Esophagus mucosa (tissue), 1 donor: ENCODE measurements around the gene C17orf50. TPM values are rescaled to one million over a fixed set of nuclear protein-coding genes. Genes with fewer than 3 reads are reported as not detected.

Source experiments
- ATAC-seq: fragments of 200-7000 bp; cut with Tn5 transposase; one replicate; pipeline ENCODE4 v1.9.1; 2020
- total RNA-seq: library from RNA; stranded (reverse); gene quantifications from one replicate; pipeline ENCODE4 v1.2.4, GENCODE V29; 2023
- donor health status: DM: yes; HTN: yes; CAD: no.

The C17orf50 gene
- total RNA-seq, 1 donor from 2014 or later: not detected

GRCh38 chr17:35788477-35789368 lies 28.0 kb downstream of the C17orf50 start:
- ATAC-seq: peak; percentile 75

- ATAC-seq: no peak
Observed at GRCh38 chr17:35790841-35791240, 30.2 kb downstream of the C17orf50 start.

- ATAC-seq: no peak
Observed at GRCh38 chr17:35791681-35792350, 31.1 kb downstream of the C17orf50 start.

- ATAC-seq: no peak
Observed at GRCh38 chr17:35793257-35793656, 32.6 kb downstream of the C17orf50 start.

- peak; percentile 78 for ATAC-seq
Observed at GRCh38 chr17:35795007-35795870, 34.6 kb downstream of the C17orf50 start, which contains the start of gene MMP28. TSS of gene MMP28 (minus strand) at chr17:35795641. CDS start at chr17:35795377, 264 bp downstream.

GRCh38 chr17:35795871-35796265 lies 35.2 kb downstream of the C17orf50 start:
- no peak for ATAC-seq

- ATAC-seq: no peak
Observed at GRCh38 chr17:35796942-35797341, 36.3 kb downstream of the C17orf50 start.

DNA sequence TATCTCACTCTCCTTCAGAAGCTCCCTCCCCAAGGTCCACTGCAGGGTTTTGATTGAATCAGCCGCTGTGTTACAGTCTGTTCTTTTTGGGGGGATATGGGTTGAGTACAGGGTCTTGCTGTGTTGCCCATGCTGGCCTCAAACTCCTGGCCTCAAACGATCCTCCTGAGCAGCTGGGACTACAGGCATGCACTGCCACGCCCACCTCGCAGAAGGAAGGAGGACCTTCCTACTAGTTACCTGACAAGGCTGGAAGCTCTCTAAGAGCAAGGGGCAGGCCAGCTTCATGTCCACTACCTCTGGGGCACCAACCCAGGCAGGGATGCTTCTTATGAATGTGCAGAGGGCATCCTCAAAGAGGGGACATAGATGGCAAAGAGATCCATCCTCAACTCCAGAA lies 36.7 kb downstream of the C17orf50 start:
- no peak for ATAC-seq

DNA sequence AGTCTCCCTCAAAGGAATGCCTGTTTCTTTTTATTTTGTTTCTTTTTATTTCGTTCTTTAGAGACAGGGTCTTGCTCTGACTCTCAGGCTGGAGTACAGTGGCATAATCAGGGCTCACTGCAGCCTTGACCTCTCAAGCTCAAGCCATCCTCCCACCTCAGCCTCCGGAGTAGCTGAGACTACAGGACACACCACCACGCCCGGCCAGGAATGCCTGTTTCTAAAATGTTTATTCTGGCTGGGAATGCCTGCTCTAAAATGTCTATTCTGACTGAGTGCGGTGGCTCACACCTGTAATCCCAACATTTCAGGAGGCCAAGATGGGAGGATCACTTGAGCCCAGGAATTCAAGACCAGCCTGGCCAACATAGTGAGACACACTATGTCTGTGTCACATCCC lies 37.2 kb downstream of the C17orf50 start:
- no peak for ATAC-seq

DNA sequence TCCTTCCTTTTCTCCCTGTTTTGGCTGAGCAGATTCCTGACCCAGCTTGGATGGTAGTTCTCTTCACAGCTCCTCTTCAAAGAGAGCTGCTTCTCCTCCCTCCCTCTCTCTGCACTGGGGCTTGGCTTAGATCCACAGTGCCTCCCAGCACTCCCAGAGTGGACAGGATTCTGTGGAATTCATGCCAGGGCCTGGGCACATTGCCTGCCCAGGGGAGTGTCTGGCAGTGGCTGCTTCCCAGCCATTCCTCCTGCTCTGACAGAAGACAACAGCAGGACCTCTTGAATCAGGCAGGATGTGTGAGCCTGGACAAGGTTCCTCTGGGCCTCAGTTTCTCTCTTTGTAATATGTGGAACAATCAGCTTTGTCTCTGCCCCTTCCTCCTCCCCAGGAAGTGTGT lies 39.3 kb downstream of the C17orf50 start:
- peak; percentile 28 for ATAC-seq

GRCh38 chr17:35801583-35802224 lies 41.0 kb downstream of the C17orf50 start:
- ATAC-seq: peak; percentile 30

GRCh38 chr17:35804658-35805192 lies 44.0 kb downstream of the C17orf50 start:
- ATAC-seq: peak; percentile 59

- ATAC-seq: no peak
Observed at GRCh38 chr17:35807371-35808144, 46.9 kb downstream of the C17orf50 start.

- ATAC-seq: no peak
Observed at GRCh38 chr17:35808240-35808961, 47.7 kb downstream of the C17orf50 start.

DNA sequence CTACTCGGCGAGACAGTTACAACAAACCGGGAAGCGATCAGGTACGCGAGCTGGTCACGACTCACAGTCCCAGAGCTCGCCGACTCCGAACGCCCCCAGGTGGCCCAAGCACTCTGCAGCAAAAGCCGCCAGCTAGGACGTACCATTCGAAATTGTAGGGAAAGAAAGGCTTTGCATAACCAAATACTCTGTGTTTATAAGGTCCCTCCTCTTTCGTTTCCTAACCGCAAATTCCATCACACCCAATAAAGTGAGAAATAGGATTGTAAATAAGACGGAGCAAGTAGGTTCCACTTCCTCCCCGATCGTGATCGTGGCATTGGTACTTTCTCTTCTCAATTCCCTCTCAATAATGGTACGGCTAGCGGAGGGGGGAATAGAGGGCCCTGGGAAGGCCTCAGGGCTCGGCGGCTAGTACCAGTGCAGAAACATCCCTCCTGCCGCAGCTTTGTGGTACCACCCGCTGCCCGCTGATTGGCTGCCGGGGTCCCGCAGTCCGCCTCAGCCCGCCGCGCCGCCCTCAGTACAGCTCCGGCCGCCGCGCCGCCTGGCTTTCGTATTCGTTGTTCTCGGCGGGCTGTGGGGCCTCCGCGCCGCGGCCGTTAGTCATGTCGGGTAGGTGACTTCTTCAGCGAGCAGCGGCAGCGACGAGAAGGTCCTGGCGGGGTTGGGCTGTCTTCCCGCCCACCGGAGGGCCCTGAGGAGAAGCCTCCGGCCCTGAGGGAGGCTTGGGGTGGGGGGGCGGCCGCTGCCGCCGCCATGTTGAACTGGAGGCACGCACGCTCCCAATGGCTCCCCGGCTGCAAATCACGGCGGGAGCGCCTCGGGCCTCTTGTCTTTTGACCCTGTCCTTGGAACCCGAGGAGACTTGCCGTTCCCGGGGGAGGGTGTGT lies 48.5 kb downstream of the C17orf50 start, which contains the start of gene TAF15:
TSS of gene TAF15 (plus strand) at position 523 of the 893 bp plus-strand sequence. CDS start at position 609, 86 bp downstream.
- ATAC-seq: peak; percentile 98

DNA sequence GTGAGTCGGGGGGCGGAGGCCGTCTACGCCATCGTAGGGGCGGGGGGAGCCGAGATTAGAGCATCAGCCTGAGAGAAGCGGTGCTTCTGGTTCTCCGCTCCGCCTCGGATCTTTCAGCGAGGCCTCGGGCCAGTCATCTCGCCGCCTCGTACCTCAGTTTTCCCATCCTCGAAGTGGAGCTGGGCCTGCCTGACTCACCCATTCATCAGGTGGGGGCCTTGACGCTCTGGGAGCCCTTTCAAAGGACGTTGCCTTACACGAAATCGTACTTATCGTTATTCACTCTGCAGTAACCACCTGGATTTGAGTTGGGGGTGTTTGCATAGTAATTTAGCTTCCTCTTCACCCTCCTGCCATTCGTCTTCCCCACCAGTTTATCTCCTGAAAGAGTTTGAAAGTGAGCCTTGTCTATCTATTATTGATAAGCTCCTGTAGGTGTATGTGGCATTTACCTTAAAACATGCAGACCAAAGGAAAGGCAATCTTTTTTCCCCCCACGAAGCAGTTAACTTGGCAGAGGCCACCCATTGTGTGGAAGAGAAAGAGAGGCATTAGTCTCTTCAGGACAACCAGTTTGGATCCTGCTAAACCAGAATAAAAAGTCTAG lies 49.3 kb downstream of the C17orf50 start:
- ATAC-seq: peak; percentile 40

GRCh38 chr17:35811759-35812158 lies 51.1 kb downstream of the C17orf50 start:
- no peak for ATAC-seq

GRCh38 chr17:35812456-35812855 lies 51.8 kb downstream of the C17orf50 start:
- ATAC-seq: no peak
